H9 (cell line): ENCODE measurements around the gene HCN4. TPM values are rescaled to one million over a fixed set of nuclear protein-coding genes. Genes with fewer than 3 reads are reported as not detected.

Experiments
- DNase-seq: peaks from one replicate; pipeline ENCODE4 v3.0.0-alpha.2; 2017
- H2AFZ ChIP-seq: one replicate; pipeline ENCODE4 v1.6.1; 2013; ENCODE audit warnings: mild to moderate bottlenecking, low read length, control low read depth, moderate library complexity
- H2AK5ac ChIP-seq: 2 replicates; pipeline ENCODE4 v1.6.1; 2013; ENCODE audit warnings: low read length, control low read depth, mixed read lengths; ENCODE audit not compliant: insufficient read length
- H2BK120ac ChIP-seq: one replicate; pipeline ENCODE4 v1.6.1; 2013; ENCODE audit warnings: low read depth, mild to moderate bottlenecking, low read length, control low read depth, inconsistent platforms; ENCODE audit not compliant: poor library complexity, severe bottlenecking
- H2BK12ac ChIP-seq: 2 replicates; pipeline ENCODE4 v1.6.1; 2013; ENCODE audit warnings: low read length, control low read depth, mixed read lengths, low read depth; ENCODE audit not compliant: insufficient read length
- H2BK15ac ChIP-seq: 2 replicates; pipeline ENCODE4 v1.6.1; 2013; ENCODE audit warnings: low read depth, low read length, control low read depth
- H2BK20ac ChIP-seq: one replicate; pipeline ENCODE4 v1.6.1; 2013; ENCODE audit warnings: low read depth, mild to moderate bottlenecking, low read length, control low read depth, inconsistent platforms; ENCODE audit not compliant: poor library complexity, severe bottlenecking
- H2BK5ac ChIP-seq: 2 replicates; pipeline ENCODE4 v1.6.1; 2013; ENCODE audit warnings: low read length, control low read depth, mixed read lengths; ENCODE audit not compliant: insufficient read length
- H3K14ac ChIP-seq: 2 replicates; pipeline ENCODE4 v1.6.1; 2013; ENCODE audit warnings: low read length, control low read depth; ENCODE audit not compliant: insufficient read depth
- H3K18ac ChIP-seq: 2 replicates; pipeline ENCODE4 v1.6.1; 2013; ENCODE audit warnings: low read depth, mild to moderate bottlenecking, mixed read lengths, low read length, control low read depth; ENCODE audit not compliant: insufficient read length
- H3K23ac ChIP-seq: 2 replicates; pipeline ENCODE4 v1.6.1; 2013; ENCODE audit warnings: low read length, control low read depth, mixed read lengths, low read depth; ENCODE audit not compliant: insufficient read length
- H3K23me2 ChIP-seq: 2 replicates; pipeline ENCODE4 v1.6.1; 2013; ENCODE audit warnings: low read depth, mild to moderate bottlenecking, mixed read lengths, low read length, control low read depth; ENCODE audit not compliant: insufficient read length, poor library complexity, severe bottlenecking
- H3K27ac ChIP-seq: 2 replicates; pipeline ENCODE4 v1.5.1; 2013; ENCODE audit warnings: low read length, control low read depth, mixed read lengths, low read depth; ENCODE audit not compliant: insufficient read length
- H3K27me3 ChIP-seq: 2 replicates; pipeline ENCODE4 v1.6.1; 2013; ENCODE audit warnings: low read length, control low read depth, inconsistent platforms; ENCODE audit not compliant: insufficient read depth
- H3K4ac ChIP-seq: 2 replicates; pipeline ENCODE4 v1.6.1; 2013; ENCODE audit warnings: low read depth, mild to moderate bottlenecking, control low read depth, inconsistent platforms, low read length, moderate library complexity
- H3K4me1 ChIP-seq: 2 replicates; pipeline ENCODE4 v1.6.1; 2013; ENCODE audit warnings: low read length, control low read depth, inconsistent platforms; ENCODE audit not compliant: insufficient read depth
- H3K4me2 ChIP-seq: 2 replicates; pipeline ENCODE4 v1.6.1; 2013; ENCODE audit warnings: low read length, control low read depth, mixed read lengths; ENCODE audit not compliant: insufficient read length, insufficient read depth
- H3K56ac ChIP-seq: 2 replicates; pipeline ENCODE4 v1.6.1; 2013; ENCODE audit warnings: low read depth, mild to moderate bottlenecking, mixed read lengths, low read length, control low read depth; ENCODE audit not compliant: insufficient read length
- H3K79me1 ChIP-seq: 2 replicates; pipeline ENCODE4 v1.6.1; 2013; ENCODE audit warnings: low read depth, mild to moderate bottlenecking, moderate library complexity, low read length, control low read depth, inconsistent platforms; ENCODE audit not compliant: insufficient read depth, poor library complexity, severe bottlenecking
- H3K79me2 ChIP-seq: 2 replicates; pipeline ENCODE4 v1.6.1; 2013; ENCODE audit warnings: low read length, control low read depth, inconsistent platforms; ENCODE audit not compliant: insufficient read depth
- H3K9ac ChIP-seq: 2 replicates; pipeline ENCODE4 v1.6.1; 2013; ENCODE audit warnings: low read length, control low read depth, mixed read lengths; ENCODE audit not compliant: insufficient read length; ENCODE audit errors: extremely low read depth
- H3K9me3 ChIP-seq: one replicate; pipeline ENCODE4 v1.6.1; 2013; ENCODE audit warnings: low read depth, low read length, inconsistent platforms; ENCODE audit not compliant: control insufficient read depth
- H3T11ph ChIP-seq: one replicate; pipeline ENCODE4 v1.6.1; 2013; ENCODE audit warnings: mild to moderate bottlenecking, low read length, control low read depth, inconsistent platforms
- H4K20me1 ChIP-seq: one replicate; pipeline ENCODE4 v1.6.1; 2013; ENCODE audit not compliant: control insufficient read depth, insufficient read length, insufficient read depth
- H4K5ac ChIP-seq: 2 replicates; pipeline ENCODE4 v1.6.1; 2013; ENCODE audit warnings: low read depth, mild to moderate bottlenecking, mixed read lengths, low read length, control low read depth; ENCODE audit not compliant: insufficient read length
- H4K8ac ChIP-seq: replicated peaks from 2 replicates; pipeline ENCODE4 v1.6.1; 2013; ENCODE audit warnings: low read length, control low read depth, mixed read lengths, low read depth; ENCODE audit not compliant: insufficient read length
- H4K91ac ChIP-seq: 2 replicates; pipeline ENCODE4 v1.6.1; 2013; ENCODE audit warnings: low read depth, mild to moderate bottlenecking, moderate library complexity, mixed read lengths, low read length, control low read depth; ENCODE audit not compliant: insufficient read length
- H3K27ac Mint-ChIP-seq, 3 experiments: 2 replicates in 2 of 3; 3 replicates in 1 of 3; pipeline ENCODE4 v1.8.0; 2020 to 2021; ENCODE audit warnings: mixed read lengths in 3 of 3, mild to moderate bottlenecking in 1 of 3, moderate library complexity in 1 of 3
- H3K27me3 Mint-ChIP-seq: 2 replicates; pipeline ENCODE4 v1.8.0; 2021; ENCODE audit warnings: low read depth, mild to moderate bottlenecking, moderate library complexity, mixed read lengths
- H3K36me3 Mint-ChIP-seq, 3 experiments: 2 replicates in 2 of 3; 3 replicates in 1 of 3; pipeline ENCODE4 v1.8.0; 2020 to 2021; ENCODE audit warnings: low read depth in 3 of 3, mixed read lengths in 3 of 3; ENCODE audit not compliant: insufficient read depth in 1 of 3
- H3K4me1 Mint-ChIP-seq, 2 experiments: 2 replicates each; pipeline ENCODE4 v1.8.0; 2020; ENCODE audit warnings: mixed read lengths in 2 of 2
- H3K4me3 Mint-ChIP-seq, 2 experiments: 2 replicates in 1 of 2; 3 replicates in 1 of 2; pipeline ENCODE4 v1.8.0; 2020 to 2021; ENCODE audit warnings: mild to moderate bottlenecking in 2 of 2, mixed read lengths in 2 of 2, moderate library complexity in 1 of 2
- H3K9me3 Mint-ChIP-seq, 2 experiments: 2 replicates in 1 of 2; 3 replicates in 1 of 2; pipeline ENCODE4 v1.8.0; 2020; ENCODE audit warnings: mild to moderate bottlenecking in 2 of 2, mixed read lengths in 2 of 2, moderate library complexity in 1 of 2
- WGBS: extraction: QIAGEN DNeasy Blood & Tissue Kit; methylation state at CpG from one replicate; pipeline ENCODE4 v1.1.7; 2013; ENCODE audit warnings: missing lambda C conversion rate, low lambda C conversion rate, mixed read lengths; ENCODE audit not compliant: insufficient read length; ENCODE audit errors: extremely low coverage; 5-methylcytosine and 5-hydroxymethylcytosine counted together
- total RNA-seq: library from RNA; stranded (reverse); gene quantifications from 2 replicates; pipeline ENCODE4 v1.2.1, GENCODE V29; 2021
- TF ChIP-seq, protein P1 (sequence below): fragments of 200-600 bp; sonication (generic); conservative IDR thresholded peaks from 3 replicates; pipeline ENCODE4 v1.8.0; 2021; ENCODE audit warnings: antibody characterized with exemption, mild to moderate bottlenecking

Gene HCN4
- total RNA-seq, 1 experiment from 2014 or later, result 10.5 TPM

DNA sequence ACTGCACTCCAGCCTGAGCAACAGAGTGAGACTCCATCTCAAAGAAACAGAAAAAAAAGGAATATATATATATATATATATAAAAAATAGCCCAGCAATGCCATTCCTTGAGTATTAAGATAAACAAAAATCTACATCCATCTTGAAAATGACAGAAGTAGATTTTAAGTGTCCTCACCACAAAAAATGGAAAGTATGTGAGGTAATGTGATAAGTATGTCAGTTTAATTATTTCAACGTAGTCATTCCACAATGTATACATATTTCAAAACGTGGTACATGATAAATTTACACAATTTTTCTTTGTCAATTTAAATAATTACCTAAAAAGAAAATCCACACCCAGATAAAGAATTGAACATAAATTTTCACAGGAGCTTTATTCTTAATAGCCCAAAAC lies 54.9 kb downstream of the HCN4 start:
- no peaks in the 10 kb centered on the region for H3K23me2 ChIP-seq
- H2AK5ac ChIP-seq, result no peak overlapping the region
- H3K14ac ChIP-seq, result no peak overlapping the region
- no peak overlapping the region for H2BK15ac ChIP-seq
- no peak overlapping the region for H2BK120ac ChIP-seq
- no peak overlapping the region for H4K91ac ChIP-seq
- H3K27ac ChIP-seq, result no peak overlapping the region
- no peaks in the 10 kb centered on the region for H3K36me3 Mint-ChIP-seq
- no peak for DNase-seq
- H2BK12ac ChIP-seq, result no peak overlapping the region
- H2AFZ ChIP-seq, result no peak overlapping the region
- H4K20me1 ChIP-seq, result no peaks in the 10 kb centered on the region
- H3K27me3 Mint-ChIP-seq, result peaks cover 2% of the 10 kb centered on the region; the same call in 1 of the 2 replicates
- H3K4me1 ChIP-seq, result no peaks in the 10 kb centered on the region
- no peaks in the 10 kb centered on the region for H3K9me3 ChIP-seq
- peaks cover 11 to 13% of the 10 kb centered on the region in 2 experiments for H3K4me1 Mint-ChIP-seq
- H2BK5ac ChIP-seq, result no peak overlapping the region
- no peaks in the 10 kb centered on the region for H3K79me1 ChIP-seq
- no peak overlapping the region for H3K18ac ChIP-seq
- no peak overlapping the region for H3K4me3 Mint-ChIP-seq
- H3K27ac Mint-ChIP-seq, result no peak overlapping the region
- no peak overlapping the region for H3T11ph ChIP-seq
- no CpG with 5 or more reads among the region's 2 CpGs for WGBS
- H4K5ac ChIP-seq, result no peak overlapping the region
- H3K9ac ChIP-seq, result no peak overlapping the region
- H4K8ac ChIP-seq, result no peak overlapping the region
- no peaks in the 10 kb centered on the region; a peak in 1 of 5 replicates for H3K9me3 Mint-ChIP-seq
- no peak overlapping the region for H3K4me2 ChIP-seq
- H2BK20ac ChIP-seq, result no peak overlapping the region
- no peaks in the 10 kb centered on the region for H3K79me2 ChIP-seq
- H3K23ac ChIP-seq, result no peak overlapping the region
- H3K27me3 ChIP-seq, result no peaks in the 10 kb centered on the region
- no peak overlapping the region for H3K56ac ChIP-seq
- H3K4ac ChIP-seq, result no peak overlapping the region
- TF ChIP-seq, protein P1, sequence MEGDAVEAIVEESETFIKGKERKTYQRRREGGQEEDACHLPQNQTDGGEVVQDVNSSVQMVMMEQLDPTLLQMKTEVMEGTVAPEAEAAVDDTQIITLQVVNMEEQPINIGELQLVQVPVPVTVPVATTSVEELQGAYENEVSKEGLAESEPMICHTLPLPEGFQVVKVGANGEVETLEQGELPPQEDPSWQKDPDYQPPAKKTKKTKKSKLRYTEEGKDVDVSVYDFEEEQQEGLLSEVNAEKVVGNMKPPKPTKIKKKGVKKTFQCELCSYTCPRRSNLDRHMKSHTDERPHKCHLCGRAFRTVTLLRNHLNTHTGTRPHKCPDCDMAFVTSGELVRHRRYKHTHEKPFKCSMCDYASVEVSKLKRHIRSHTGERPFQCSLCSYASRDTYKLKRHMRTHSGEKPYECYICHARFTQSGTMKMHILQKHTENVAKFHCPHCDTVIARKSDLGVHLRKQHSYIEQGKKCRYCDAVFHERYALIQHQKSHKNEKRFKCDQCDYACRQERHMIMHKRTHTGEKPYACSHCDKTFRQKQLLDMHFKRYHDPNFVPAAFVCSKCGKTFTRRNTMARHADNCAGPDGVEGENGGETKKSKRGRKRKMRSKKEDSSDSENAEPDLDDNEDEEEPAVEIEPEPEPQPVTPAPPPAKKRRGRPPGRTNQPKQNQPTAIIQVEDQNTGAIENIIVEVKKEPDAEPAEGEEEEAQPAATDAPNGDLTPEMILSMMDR, result no peak
